ENCODE measurements around the gene DACT2.
A peak's percentile ranks its signal among the peaks of the same experiment; 100 is the strongest.
"Not testable (repeated sequence)": the region's sequence is repeated elsewhere in the genome, so short reads cannot be mapped to it uniquely, and the experiment has no call there.

The DACT2 gene

DNA sequence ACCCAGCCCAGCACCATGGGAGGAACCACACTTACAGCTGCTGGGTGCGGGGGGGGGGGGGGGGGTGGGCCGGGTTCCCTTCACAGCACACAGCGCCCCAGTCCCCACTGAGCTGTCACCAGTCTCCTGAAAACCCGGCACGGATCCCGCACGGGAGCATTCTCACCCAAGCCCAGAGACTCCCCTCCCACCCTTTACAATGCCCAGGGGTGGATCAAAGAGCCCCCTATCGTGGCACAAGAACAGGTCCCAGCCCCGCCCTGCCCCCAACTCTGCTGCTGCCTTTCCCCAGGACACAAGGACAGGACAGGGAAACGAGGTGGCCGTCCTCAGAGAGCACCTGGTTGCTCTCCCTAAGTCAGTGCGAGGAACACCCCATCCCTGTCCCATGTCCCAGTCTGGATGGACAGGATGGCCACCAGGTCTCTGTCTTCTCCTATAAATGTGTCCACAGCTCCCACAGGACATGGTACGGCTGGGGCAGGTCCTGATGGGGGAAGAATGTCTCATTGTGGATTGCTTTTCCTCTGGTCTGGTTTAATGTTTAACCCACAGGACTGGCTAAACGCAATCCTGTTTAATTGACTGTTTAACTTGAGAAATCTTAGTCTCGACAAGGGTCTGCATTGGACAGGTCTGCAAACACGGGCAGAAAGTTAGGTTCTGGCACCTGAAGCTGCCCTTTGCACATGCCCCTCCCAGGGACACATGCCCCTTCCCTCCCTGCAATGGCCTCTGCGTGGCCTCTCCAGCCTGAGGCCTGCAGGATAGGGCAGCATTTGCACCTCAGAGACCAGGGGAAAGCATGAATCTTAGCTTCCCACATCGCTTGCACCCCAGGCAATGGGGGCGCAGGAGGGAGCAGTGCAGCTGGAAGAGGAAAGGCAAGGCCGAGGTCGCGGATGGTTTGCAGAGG, 45.3 kb downstream of the DACT2 start:
- Histone ChIP-seq H3K27me3 (ENCODE audit: insufficient read depth, insufficient read length) (no peaks in the 10 kb centered on the region), H3K4me3 (ENCODE audit: insufficient read length, low read depth) (no peak overlapping the region), H3K4me1 (ENCODE audit: insufficient read depth, insufficient read length) (peaks cover 14% of the 10 kb centered on the region), H3K36me3 (ENCODE audit: insufficient read depth, insufficient read length, low read length) (no peaks in the 10 kb centered on the region), H3K9ac (ENCODE audit: insufficient read length, low read depth) (no peak overlapping the region), H3K9me3 (ENCODE audit: insufficient read depth, low read length) (no peaks in the 10 kb centered on the region)
- DNase-seq (ENCODE audit: low read depth, low spot score) = no peak
- TF ChIP-seq YY1 (IDR thresholded peaks at IDR 0.05; ENCODE audit: insufficient read depth, insufficient read length) (no peak), SUZ12 (IDR thresholded peaks at IDR 0.05; ENCODE audit: extremely low read depth, insufficient read depth, insufficient read length) (no peak), ZNF274 (IDR thresholded peaks at IDR 0.05; ENCODE audit: low read depth, low read length) (no peak)

DNA sequence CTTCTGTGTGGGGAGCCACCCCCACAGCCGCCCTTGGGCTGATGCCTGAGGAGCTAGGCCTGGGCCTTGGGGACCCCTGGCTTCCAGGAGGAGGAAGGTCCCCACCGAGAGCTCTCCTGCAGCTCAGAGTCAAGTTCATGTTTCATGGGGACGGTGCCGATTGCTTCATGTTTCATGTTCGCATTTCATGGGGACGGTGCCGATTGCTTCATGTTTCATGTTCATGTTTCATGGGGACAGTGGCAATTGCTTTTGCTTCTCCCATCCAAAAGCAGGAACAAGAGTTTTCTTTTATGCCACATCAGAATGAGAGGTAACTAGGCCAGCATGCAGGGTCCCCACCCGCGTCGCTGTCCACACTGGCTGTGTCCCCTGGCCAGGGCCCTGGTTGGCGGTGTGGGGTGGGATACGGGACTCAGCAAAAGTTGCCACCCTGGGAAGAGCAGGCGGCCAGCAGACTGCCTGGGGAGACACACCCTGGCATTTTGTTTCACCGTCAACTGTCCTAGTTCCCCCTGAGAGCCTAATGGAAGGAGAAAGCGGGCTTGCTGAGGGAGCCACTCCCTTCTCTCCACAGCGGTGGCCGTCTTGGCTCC, 46.0 kb downstream of the DACT2 start:
- Histone ChIP-seq H3K36me3 (ENCODE audit: insufficient read depth, insufficient read length, low read length) (no peaks in the 10 kb centered on the region), H3K4me3 (ENCODE audit: insufficient read length, low read depth) (no peak overlapping the region), H3K9ac (ENCODE audit: insufficient read length, low read depth) (peak overlapping the region; percentile 42), H3K27me3 (ENCODE audit: insufficient read depth, insufficient read length) (no peaks in the 10 kb centered on the region), H3K4me1 (ENCODE audit: insufficient read depth, insufficient read length) (peaks cover 14% of the 10 kb centered on the region), H3K9me3 (ENCODE audit: insufficient read depth, low read length) (no peaks in the 10 kb centered on the region)
- TF ChIP-seq ZNF274 (IDR thresholded peaks at IDR 0.05; ENCODE audit: low read depth, low read length) (no peak), YY1 (IDR thresholded peaks at IDR 0.05; ENCODE audit: insufficient read depth, insufficient read length) (no peak), SUZ12 (IDR thresholded peaks at IDR 0.05; ENCODE audit: extremely low read depth, insufficient read depth, insufficient read length) (no peak)
- no peak for DNase-seq (ENCODE audit: low read depth, low spot score)

DNA sequence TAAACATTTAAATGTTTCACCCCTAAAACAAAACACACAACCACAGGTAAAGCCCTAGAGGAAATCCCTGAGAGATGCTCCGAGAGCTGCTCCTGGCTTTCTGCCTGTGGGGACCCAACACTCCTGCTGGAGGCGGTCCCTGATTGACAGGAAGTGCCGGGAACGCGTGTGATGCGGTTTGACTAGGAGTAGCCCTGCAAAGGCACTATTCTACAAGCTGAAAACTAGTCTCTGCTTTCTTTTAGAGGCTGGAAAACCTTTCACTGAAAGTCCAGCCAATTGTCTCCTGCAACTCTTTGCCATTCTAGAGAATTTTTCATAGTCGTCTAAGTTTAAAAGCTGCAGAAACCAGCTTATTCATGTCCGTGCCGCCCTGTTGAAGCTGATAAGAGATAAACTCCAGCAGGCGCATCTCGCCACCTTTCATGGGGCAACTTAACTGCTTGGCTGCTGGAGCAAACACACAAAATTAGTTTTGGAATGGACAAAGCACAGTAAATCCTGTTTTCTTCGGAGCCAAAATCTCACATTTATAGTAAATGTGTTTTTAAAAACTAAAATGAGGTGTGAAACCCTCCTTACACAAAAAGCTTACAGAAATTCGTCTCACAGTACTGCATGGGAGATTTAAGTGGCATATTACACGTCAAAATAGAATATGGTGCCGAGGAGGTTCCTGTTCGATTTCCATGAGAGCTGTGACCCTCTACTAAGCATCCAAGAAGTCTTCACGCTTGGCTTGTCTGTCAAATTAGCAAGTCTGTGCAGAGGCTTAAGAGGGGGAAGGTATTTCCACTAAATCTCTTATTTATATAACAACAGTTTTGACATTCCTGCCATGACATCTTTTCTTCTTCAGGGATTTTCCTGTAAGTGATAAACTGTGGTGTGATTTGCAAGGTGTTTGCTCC, 46.9 kb downstream of the DACT2 start:
- no peaks in the 10 kb centered on the region for H3K36me3 ChIP-seq (ENCODE audit: insufficient read depth, insufficient read length, low read length)
- H3K4me3 ChIP-seq (ENCODE audit: insufficient read length, low read depth) = no peak overlapping the region
- no peak for DNase-seq (ENCODE audit: low read depth, low spot score)
- peaks cover 14% of the 10 kb centered on the region for H3K4me1 ChIP-seq (ENCODE audit: insufficient read depth, insufficient read length)
- H3K9me3 ChIP-seq (ENCODE audit: insufficient read depth, low read length) = no peaks in the 10 kb centered on the region
- TF ChIP-seq YY1 (IDR thresholded peaks at IDR 0.05; ENCODE audit: insufficient read depth, insufficient read length) (no peak), ZNF274 (IDR thresholded peaks at IDR 0.05; ENCODE audit: low read depth, low read length) (no peak), SUZ12 (IDR thresholded peaks at IDR 0.05; ENCODE audit: extremely low read depth, insufficient read depth, insufficient read length) (no peak)
- H3K9ac ChIP-seq (ENCODE audit: insufficient read length, low read depth) = no peak overlapping the region
- H3K27me3 ChIP-seq (ENCODE audit: insufficient read depth, insufficient read length) = no peaks in the 10 kb centered on the region

DNA sequence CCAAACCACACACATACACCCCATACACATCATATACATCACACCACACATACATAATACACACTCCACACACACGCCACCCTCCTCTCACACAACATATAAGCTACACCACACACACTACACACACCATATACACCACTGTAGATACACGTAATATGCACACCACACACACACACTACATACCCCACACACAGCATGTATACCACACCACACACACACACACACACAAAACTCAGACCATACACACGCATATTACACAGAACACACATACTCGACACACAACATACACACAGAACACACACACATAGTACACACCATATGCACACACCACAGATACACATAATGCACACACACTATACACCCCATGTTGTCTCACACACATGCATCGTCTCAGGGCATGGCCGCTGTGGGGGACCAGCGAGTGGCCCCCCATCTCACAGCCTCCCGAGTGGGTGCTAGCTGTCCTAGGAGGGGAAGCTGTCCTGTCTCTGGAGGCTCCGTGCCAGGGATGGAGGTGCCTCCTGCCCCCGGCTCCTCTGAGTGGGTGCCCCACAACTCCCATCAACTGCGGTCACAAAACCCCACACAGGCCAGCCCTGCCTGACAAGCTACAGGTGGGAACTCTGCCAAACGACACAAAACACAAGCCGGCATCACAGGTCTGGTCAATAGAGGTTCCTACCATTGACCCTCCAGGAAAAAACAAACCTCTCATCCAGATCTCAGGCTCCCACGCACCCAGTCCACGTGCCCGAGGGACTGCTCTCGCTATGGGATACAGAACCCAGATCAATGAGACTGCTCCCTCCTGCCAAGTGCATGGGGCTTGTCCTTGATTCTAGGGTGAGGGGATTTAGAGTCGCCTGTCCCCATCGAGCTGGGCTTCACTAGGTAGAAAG, 49.1 kb downstream of the DACT2 start:
- no peak for DNase-seq (ENCODE audit: low read depth, low spot score)
- Histone ChIP-seq H3K36me3 (ENCODE audit: insufficient read depth, insufficient read length, low read length) (no peaks in the 10 kb centered on the region), H3K4me1 (ENCODE audit: insufficient read depth, insufficient read length) (peaks cover 20% of the 10 kb centered on the region), H3K9ac (ENCODE audit: insufficient read length, low read depth) (no peak overlapping the region), H3K27me3 (ENCODE audit: insufficient read depth, insufficient read length) (peaks cover 5% of the 10 kb centered on the region), H3K9me3 (ENCODE audit: insufficient read depth, low read length) (no peaks in the 10 kb centered on the region), H3K4me3 (ENCODE audit: insufficient read length, low read depth) (no peak overlapping the region)
- TF ChIP-seq SUZ12 (IDR thresholded peaks at IDR 0.05; ENCODE audit: extremely low read depth, insufficient read depth, insufficient read length) = no peak
- no peak for TF ChIP-seq ZNF274 (IDR thresholded peaks at IDR 0.05; ENCODE audit: low read depth, low read length)
- no peak for TF ChIP-seq YY1 (IDR thresholded peaks at IDR 0.05; ENCODE audit: insufficient read depth, insufficient read length)

DNA sequence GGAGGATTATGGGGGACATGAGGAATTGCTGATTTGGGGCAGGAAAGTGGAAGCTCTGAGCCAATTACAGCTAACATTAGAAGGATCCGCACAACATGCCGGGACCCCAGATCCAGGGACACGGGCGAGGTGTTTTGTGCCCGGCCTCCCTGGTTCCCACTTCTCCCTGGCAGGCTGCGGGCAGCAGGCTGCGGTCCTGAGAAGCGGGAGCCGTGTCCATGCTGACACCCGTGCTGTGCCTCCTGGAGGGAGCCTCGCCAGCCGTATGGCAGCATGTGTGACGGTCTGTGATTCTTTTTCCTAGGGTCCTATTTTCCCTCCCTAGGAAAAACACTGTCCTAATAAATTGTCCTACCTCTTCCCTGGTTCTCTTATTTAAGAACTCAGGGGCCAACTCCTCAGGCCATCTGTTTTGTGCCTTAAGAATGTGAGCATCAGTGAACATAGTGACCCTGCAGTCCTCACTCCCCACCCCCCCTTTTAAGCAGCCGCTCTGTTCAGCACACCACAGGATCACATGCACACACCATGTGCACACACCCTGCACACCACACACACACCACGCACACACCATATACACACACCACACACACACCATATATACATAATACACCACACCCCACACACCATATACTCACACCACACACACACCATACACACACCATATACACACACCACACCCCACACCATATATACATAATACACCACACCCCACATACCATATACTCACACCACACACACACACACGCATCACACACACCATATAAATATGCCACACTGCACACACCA, 49.9 kb downstream of the DACT2 start:
- no peaks in the 10 kb centered on the region for H3K36me3 ChIP-seq (ENCODE audit: insufficient read depth, insufficient read length, low read length)
- no peak overlapping the region for H3K9ac ChIP-seq (ENCODE audit: insufficient read length, low read depth)
- DNase-seq (ENCODE audit: low read depth, low spot score) = no peak
- H3K4me3 ChIP-seq (ENCODE audit: insufficient read length, low read depth) = no peak overlapping the region
- H3K27me3 ChIP-seq (ENCODE audit: insufficient read depth, insufficient read length) = peaks cover 5% of the 10 kb centered on the region
- H3K9me3 ChIP-seq (ENCODE audit: insufficient read depth, low read length) = no peaks in the 10 kb centered on the region
- TF ChIP-seq ZNF274 (IDR thresholded peaks at IDR 0.05; ENCODE audit: low read depth, low read length) (no peak), YY1 (IDR thresholded peaks at IDR 0.05; ENCODE audit: insufficient read depth, insufficient read length) (no peak), SUZ12 (IDR thresholded peaks at IDR 0.05; ENCODE audit: extremely low read depth, insufficient read depth, insufficient read length) (no peak)
- H3K4me1 ChIP-seq (ENCODE audit: insufficient read depth, insufficient read length) = peaks cover 23% of the 10 kb centered on the region

DNA sequence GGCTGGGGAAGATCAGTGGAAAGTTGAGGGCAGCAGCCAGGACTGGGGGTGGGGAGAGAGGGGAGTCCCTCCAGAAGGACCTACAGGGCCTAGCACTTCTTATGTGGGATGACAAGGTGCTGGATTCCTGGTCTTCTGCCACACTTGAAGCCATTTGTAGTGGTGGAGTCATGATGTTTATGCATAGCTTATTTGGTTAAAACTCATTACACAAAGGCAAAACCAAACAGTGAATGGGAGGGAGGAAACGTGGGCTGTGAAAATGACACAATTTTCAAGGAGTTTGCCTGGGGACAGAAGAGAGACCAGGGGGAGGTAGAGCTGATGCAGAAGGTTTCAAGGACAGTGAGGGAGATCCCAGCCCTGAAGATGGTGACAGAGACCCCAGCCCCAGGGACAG, 50.8 kb downstream of the DACT2 start:
- TF ChIP-seq SUZ12 (IDR thresholded peaks at IDR 0.05; ENCODE audit: extremely low read depth, insufficient read depth, insufficient read length) = no peak
- Histone ChIP-seq H3K4me3 (ENCODE audit: insufficient read length, low read depth) (no peak overlapping the region), H3K4me1 (ENCODE audit: insufficient read depth, insufficient read length) (peaks cover 20% of the 10 kb centered on the region), H3K27me3 (ENCODE audit: insufficient read depth, insufficient read length) (peaks cover 5% of the 10 kb centered on the region), H3K9ac (ENCODE audit: insufficient read length, low read depth) (no peak overlapping the region), H3K36me3 (ENCODE audit: insufficient read depth, insufficient read length, low read length) (no peaks in the 10 kb centered on the region), H3K9me3 (ENCODE audit: insufficient read depth, low read length) (no peaks in the 10 kb centered on the region)
- no peak for DNase-seq (ENCODE audit: low read depth, low spot score)

DNA sequence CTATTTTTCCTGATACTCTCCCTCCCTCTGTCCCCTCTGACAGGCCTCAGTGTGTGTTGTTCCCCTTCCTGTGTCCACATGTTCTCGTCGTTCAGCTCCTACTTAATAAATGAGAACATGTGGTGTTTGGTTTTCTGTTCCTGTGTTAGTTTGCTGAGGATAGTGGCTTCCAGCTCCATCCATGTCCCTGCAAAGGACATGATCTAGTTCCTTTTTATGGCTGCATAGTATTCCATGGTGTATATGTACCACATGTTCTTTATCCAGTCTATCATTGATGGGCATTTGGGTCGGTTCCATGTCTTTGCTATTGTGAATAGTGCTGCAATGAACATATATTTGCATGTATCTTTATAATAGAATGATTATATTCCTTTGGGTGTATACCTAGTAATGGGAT, 51.8 kb downstream of the DACT2 start:
- H3K9me3 ChIP-seq (ENCODE audit: insufficient read depth, low read length); H3K4me3 ChIP-seq (ENCODE audit: insufficient read length, low read depth); DNase-seq (ENCODE audit: low read depth, low spot score); H3K27me3 ChIP-seq (ENCODE audit: insufficient read depth, insufficient read length); H3K9ac ChIP-seq (ENCODE audit: insufficient read length, low read depth); H3K36me3 ChIP-seq (ENCODE audit: insufficient read depth, insufficient read length, low read length): not testable (repeated sequence)
- peaks cover 17% of the 10 kb centered on the region for H3K4me1 ChIP-seq (ENCODE audit: insufficient read depth, insufficient read length)

All from NT2/D1 (cell line).